IPS DF 6.9 (cell line): ENCODE data around the gene SLC66A1.

ENCODE experiments used
- DNase-seq: peaks from one replicate; pipeline ENCODE4 v3.0.0-alpha.2; 2013; ENCODE audit warnings: low read depth, low spot score
- H3K27ac ChIP-seq: one replicate; pipeline ENCODE4 v1.5.1; 2013; ENCODE audit warnings: low read length, control low read depth
- H3K27me3 ChIP-seq: 2 replicates; pipeline ENCODE4 v1.6.1; 2013; ENCODE audit warnings: mild to moderate bottlenecking, low read length; ENCODE audit not compliant: control insufficient read depth, insufficient read depth
- H3K36me3 ChIP-seq: 2 replicates; pipeline ENCODE4 v1.6.1; 2013; ENCODE audit warnings: low read length; ENCODE audit not compliant: control insufficient read depth, insufficient read depth
- H3K4me1 ChIP-seq: 2 replicates; pipeline ENCODE4 v1.6.1; 2013; ENCODE audit warnings: low read length; ENCODE audit not compliant: control insufficient read depth, insufficient read depth
- H3K4me3 ChIP-seq: 2 replicates; pipeline ENCODE4 v1.5.1; 2013; ENCODE audit warnings: mild to moderate bottlenecking, low read length
- H3K9me3 ChIP-seq: 2 replicates; pipeline ENCODE4 v1.6.1; 2013; ENCODE audit warnings: low read length, inconsistent platforms; ENCODE audit not compliant: control insufficient read depth, insufficient read depth
- WGBS: extraction: QIAGEN DNeasy Blood & Tissue Kit; methylation state at CpG from one replicate; pipeline ENCODE4 v1.1.7; 2013; ENCODE audit warnings: mixed read lengths, missing lambda C conversion rate; ENCODE audit not compliant: insufficient read length, insufficient coverage; 5-methylcytosine and 5-hydroxymethylcytosine counted together

SLC66A1 gene

GRCh38 chr1:19313636-19313959 is 1.5 kb downstream of the SLC66A1 start:
- H3K4me3 ChIP-seq: no peak overlapping the region
- H3K27ac ChIP-seq: no peak overlapping the region
- no CpG with 5 or more reads among the region's 4 CpGs for WGBS
- peaks cover 7% of the 10 kb centered on the region for H3K4me1 ChIP-seq
- H3K36me3 ChIP-seq: peaks cover 6% of the 10 kb centered on the region; the same call in 1 of the 2 replicates
- H3K27me3 ChIP-seq: no peaks in the 10 kb centered on the region
- no peaks in the 10 kb centered on the region for H3K9me3 ChIP-seq
- DNase-seq: no peak

GRCh38 chr1:19313961-19314882 is 2.1 kb downstream of the SLC66A1 start:
- Histone ChIP-seq H3K9me3 (no peaks in the 10 kb centered on the region), H3K36me3 (peaks cover 6% of the 10 kb centered on the region; the same call in 1 of the 2 replicates), H3K27ac (no peak overlapping the region), H3K4me1 (peaks cover 7% of the 10 kb centered on the region), H3K27me3 (no peaks in the 10 kb centered on the region), H3K4me3 (no peak overlapping the region)
- WGBS: no CpG with 5 or more reads among the region's 10 CpGs
- DNase-seq: no peak

- no peak overlapping the region for H3K27ac ChIP-seq
- H3K27me3 ChIP-seq: no peaks in the 10 kb centered on the region
- peaks cover 7% of the 10 kb centered on the region for H3K4me1 ChIP-seq
- H3K4me3 ChIP-seq: no peak overlapping the region
- peaks cover 6% of the 10 kb centered on the region; the same call in 1 of the 2 replicates for H3K36me3 ChIP-seq
- no peak for DNase-seq
- H3K9me3 ChIP-seq: no peaks in the 10 kb centered on the region
- no CpG with 5 or more reads among the region's 17 CpGs for WGBS
Measured at GRCh38 chr1:19315378-19316198, 3.5 kb downstream of the SLC66A1 start.

GRCh38 chr1:19317126-19317910 is 5.2 kb downstream of the SLC66A1 start:
- no CpG with 5 or more reads among the region's 13 CpGs for WGBS
- Histone ChIP-seq H3K27me3 (no peaks in the 10 kb centered on the region), H3K36me3 (peaks cover 6% of the 10 kb centered on the region; the same call in 1 of the 2 replicates), H3K4me1 (0 out of 2 replicates have a peak, but pooled peaks cover 2% of the 10 kb centered on the region), H3K27ac (no peak overlapping the region), H3K4me3 (no peak overlapping the region), H3K9me3 (no peaks in the 10 kb centered on the region)
- no peak for DNase-seq

GRCh38 chr1:19319196-19319595 is 7.1 kb downstream of the SLC66A1 start:
- H3K27ac ChIP-seq: no peak overlapping the region
- no peaks in the 10 kb centered on the region for H3K27me3 ChIP-seq
- DNase-seq: no peak
- no peaks in the 10 kb centered on the region for H3K4me1 ChIP-seq
- H3K36me3 ChIP-seq: peaks cover 6% of the 10 kb centered on the region; the same call in 1 of the 2 replicates
- no peaks in the 10 kb centered on the region for H3K9me3 ChIP-seq
- WGBS: no CpG with 5 or more reads among the region's 3 CpGs
- no peak overlapping the region for H3K4me3 ChIP-seq

GRCh38 chr1:19321071-19321470 is 8.9 kb downstream of the SLC66A1 start:
- WGBS: no CpG with 5 or more reads among the region's 3 CpGs
- Histone ChIP-seq H3K27ac (no peak overlapping the region), H3K4me3 (no peak overlapping the region), H3K9me3 (no peaks in the 10 kb centered on the region), H3K27me3 (no peaks in the 10 kb centered on the region), H3K36me3 (peaks cover 11% of the 10 kb centered on the region; the same call in 1 of the 2 replicates), H3K4me1 (no peaks in the 10 kb centered on the region)
- DNase-seq: no peak

GRCh38 chr1:19322481-19322880 is 10.4 kb downstream of the SLC66A1 start:
- DNase-seq: no peak
- H3K4me3 ChIP-seq: no peak overlapping the region
- H3K27ac ChIP-seq: no peak overlapping the region
- WGBS: no CpG with 5 or more reads among the region's 10 CpGs
- peaks cover 15% of the 10 kb centered on the region for H3K36me3 ChIP-seq
- H3K9me3 ChIP-seq: no peaks in the 10 kb centered on the region
- H3K4me1 ChIP-seq: no peaks in the 10 kb centered on the region
- H3K27me3 ChIP-seq: no peaks in the 10 kb centered on the region

- H3K27me3 ChIP-seq: no peaks in the 10 kb centered on the region
- no CpG with 5 or more reads among the region's 23 CpGs for WGBS
- no peak overlapping the region for H3K4me3 ChIP-seq
- H3K27ac ChIP-seq: no peak overlapping the region
- no peak for DNase-seq
- no peaks in the 10 kb centered on the region for H3K9me3 ChIP-seq
- H3K36me3 ChIP-seq: peaks cover 18% of the 10 kb centered on the region
- no peaks in the 10 kb centered on the region for H3K4me1 ChIP-seq
Measured at GRCh38 chr1:19323987-19324664, 12.0 kb downstream of the SLC66A1 start.

GRCh38 chr1:19324665-19324990 is 12.5 kb downstream of the SLC66A1 start:
- peaks cover 18% of the 10 kb centered on the region for H3K36me3 ChIP-seq
- no peaks in the 10 kb centered on the region for H3K9me3 ChIP-seq
- no peaks in the 10 kb centered on the region for H3K4me1 ChIP-seq
- WGBS: no CpG with 5 or more reads among the region's 9 CpGs
- H3K27ac ChIP-seq: no peak overlapping the region
- DNase-seq: no peak
- H3K27me3 ChIP-seq: no peaks in the 10 kb centered on the region
- H3K4me3 ChIP-seq: no peak overlapping the region
